Measurements from ENCODE around the gene SPATA31A6.
"Not testable (repeated sequence)": the region's sequence is repeated elsewhere in the genome, so short reads cannot be mapped to it uniquely, and the experiment has no call there.

The SPATA31A6 gene

GRCh38 chr9:42183359-42183758 is at the start of gene SPATA31A6:
Gene SPATA31A6, plus strand, starts transcription at chr9:42183659. Its CDS starts 29 bp downstream, at chr9:42183688.
- not testable (repeated sequence) for DNase-seq

- not testable (repeated sequence) for DNase-seq
These were observed 23.2 kb upstream of the SPATA31A6 start for GRCh38 chr9:42160299-42160698.

GRCh38 chr9:42219861-42220260 is 36.4 kb downstream of the SPATA31A6 start:
- DNase-seq = not testable (repeated sequence)

- not testable (repeated sequence) for DNase-seq
These were observed 39.8 kb downstream of the SPATA31A6 start for GRCh38 chr9:42223230-42223629.

GRCh38 chr9:42233031-42233430 is 49.6 kb downstream of the SPATA31A6 start:
- DNase-seq = not testable (repeated sequence)

- DNase-seq = not testable (repeated sequence)
These were observed 51.2 kb downstream of the SPATA31A6 start for GRCh38 chr9:42234610-42235009.

- not testable (repeated sequence) for DNase-seq
These were observed 52.0 kb downstream of the SPATA31A6 start for GRCh38 chr9:42235352-42235991.

GRCh38 chr9:42236097-42236496 is 52.6 kb downstream of the SPATA31A6 start:
- DNase-seq = not testable (repeated sequence)

- DNase-seq = not testable (repeated sequence)
These were observed 53.9 kb downstream of the SPATA31A6 start for GRCh38 chr9:42237381-42237780.

GRCh38 chr9:42238862-42239261 is 55.4 kb downstream of the SPATA31A6 start:
- DNase-seq = not testable (repeated sequence)

All from NCI-H510A (cell line).